AG04449 (cell line): Measurements from ENCODE around the gene ANKRD29.

Experiments used
- CTCF ChIA-PET: fragments of 350-600 bp; formaldehyde crosslinking; extraction: SDS; loops from one replicate; lab custom pipeline; 2021; ENCODE audit warnings: antibody characterized with exemption; lab: Yijun Ruan, JAX
- POLR2A ChIA-PET: fragments of 400-600, 350-600 bp; formaldehyde crosslinking; extraction: SDS; loops from one replicate; lab custom pipeline; 2020; ENCODE audit warnings: antibody characterized with exemption, inconsistent platforms; lab: Yijun Ruan, JAX
- DNase-seq: peaks from one replicate; pipeline ENCODE4 v3.0.0-alpha.2; 2010; ENCODE audit warnings: low read depth, low spot score
- H3K4me3 ChIP-seq: 2 replicates; pipeline ENCODE4 v1.5.1; 2011; ENCODE audit warnings: low read depth, mild to moderate bottlenecking, control low read depth, low read length
- TF ChIP-seq, protein P1 (sequence below): IDR thresholded peaks from one replicate; pipeline ENCODE4 v1.5.1; 2011; ENCODE audit warnings: mild to moderate bottlenecking, moderate library complexity, low read length, control low read depth, inconsistent platforms; ENCODE audit not compliant: insufficient read depth; ENCODE audit errors: missing control alignments

The ANKRD29 gene

GRCh38 chr18:23671564-23671963 lies 8.9 kb upstream of the ANKRD29 start:
- CTCF ChIA-PET: interaction anchor here (2.1 kb wide), 1 partner anchor 32 kb away, joined by 6 read pairs; no protein-coding TSS in a partner anchor
- POLR2A ChIA-PET: no interaction called here

DNA sequence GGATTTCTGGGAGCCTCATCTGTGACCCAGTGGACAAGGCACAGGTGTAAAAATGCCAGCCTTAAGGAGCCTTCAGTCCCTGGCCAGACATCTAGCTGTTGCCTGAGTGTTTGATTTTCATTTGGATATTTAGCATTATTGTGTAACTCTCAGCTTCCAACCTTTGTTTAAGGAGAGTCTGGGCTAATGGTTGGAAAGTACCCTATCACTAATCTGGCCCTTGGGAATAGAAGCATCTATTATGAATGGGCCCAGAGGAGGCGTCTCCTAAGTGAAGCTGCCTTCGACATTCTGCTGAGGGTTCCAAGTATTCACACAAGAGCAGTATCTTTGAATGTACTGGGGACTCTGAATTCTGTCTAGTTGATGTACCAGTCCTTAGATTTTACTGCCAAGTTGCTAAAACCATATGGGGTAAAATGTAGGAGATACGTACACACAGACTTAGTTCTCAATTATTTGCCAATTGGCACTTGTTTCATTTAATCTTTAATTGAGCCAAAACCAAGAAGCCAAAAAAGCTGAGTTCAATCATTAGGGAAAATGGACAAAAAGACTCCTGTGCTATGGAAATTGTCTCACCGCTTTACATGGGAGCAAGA lies 7.2 kb upstream of the ANKRD29 start:
- H3K4me3 ChIP-seq: no peak overlapping the region
- ChIA-PET CTCF (interaction anchor here (0.6 to 0.8 kb wide), 2 partner anchors 30 to 33 kb away, joined by 3 read pairs; no protein-coding TSS in a partner anchor), POLR2A (no interaction called here)
- DNase-seq: no peak
- TF ChIP-seq, protein P1, sequence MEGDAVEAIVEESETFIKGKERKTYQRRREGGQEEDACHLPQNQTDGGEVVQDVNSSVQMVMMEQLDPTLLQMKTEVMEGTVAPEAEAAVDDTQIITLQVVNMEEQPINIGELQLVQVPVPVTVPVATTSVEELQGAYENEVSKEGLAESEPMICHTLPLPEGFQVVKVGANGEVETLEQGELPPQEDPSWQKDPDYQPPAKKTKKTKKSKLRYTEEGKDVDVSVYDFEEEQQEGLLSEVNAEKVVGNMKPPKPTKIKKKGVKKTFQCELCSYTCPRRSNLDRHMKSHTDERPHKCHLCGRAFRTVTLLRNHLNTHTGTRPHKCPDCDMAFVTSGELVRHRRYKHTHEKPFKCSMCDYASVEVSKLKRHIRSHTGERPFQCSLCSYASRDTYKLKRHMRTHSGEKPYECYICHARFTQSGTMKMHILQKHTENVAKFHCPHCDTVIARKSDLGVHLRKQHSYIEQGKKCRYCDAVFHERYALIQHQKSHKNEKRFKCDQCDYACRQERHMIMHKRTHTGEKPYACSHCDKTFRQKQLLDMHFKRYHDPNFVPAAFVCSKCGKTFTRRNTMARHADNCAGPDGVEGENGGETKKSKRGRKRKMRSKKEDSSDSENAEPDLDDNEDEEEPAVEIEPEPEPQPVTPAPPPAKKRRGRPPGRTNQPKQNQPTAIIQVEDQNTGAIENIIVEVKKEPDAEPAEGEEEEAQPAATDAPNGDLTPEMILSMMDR: no peak

More at GRCh38 chr18:23671564-23671963, 8.9 kb upstream of the ANKRD29 start:
- H3K4me3 ChIP-seq: no peak overlapping the region
- TF ChIP-seq, protein P1: no peak
- no peak for DNase-seq

- ChIA-PET POLR2A (no interaction called here), CTCF (no interaction called here)
- H3K4me3 ChIP-seq: no peak overlapping the region
- no peak for DNase-seq
- TF ChIP-seq, protein P1: no peak
These were observed 6.6 kb upstream of the ANKRD29 start for GRCh38 chr18:23669202-23669766.

GRCh38 chr18:23668731-23669130 lies 6.0 kb upstream of the ANKRD29 start:
- ChIA-PET CTCF (no interaction called here), POLR2A (no interaction called here)
- no peak for DNase-seq
- TF ChIP-seq, protein P1: no peak
- H3K4me3 ChIP-seq: no peak overlapping the region

DNA sequence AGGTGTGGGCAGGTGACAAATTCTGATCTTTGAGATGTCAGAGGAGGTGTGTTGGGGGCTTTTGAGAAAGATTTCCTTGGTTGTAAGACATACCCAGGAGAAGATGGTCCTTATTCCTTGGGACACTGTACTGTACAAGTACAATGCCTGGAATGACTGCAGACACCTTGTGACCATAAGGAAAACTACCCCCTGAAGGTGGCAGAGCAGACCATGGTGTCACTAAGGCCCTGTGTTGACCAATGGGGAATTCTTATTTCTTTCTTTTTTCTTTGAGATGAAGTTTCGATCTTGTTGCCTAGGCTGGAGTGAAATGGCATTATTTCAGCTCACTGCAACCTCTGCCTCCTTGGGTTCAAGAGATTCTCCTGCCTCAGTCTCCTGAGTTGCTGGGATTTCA lies 4.4 kb upstream of the ANKRD29 start:
- ChIA-PET POLR2A (no interaction called here), CTCF (no interaction called here)
- no peak for DNase-seq
- no peak overlapping the region for H3K4me3 ChIP-seq
- TF ChIP-seq, protein P1: no peak

- POLR2A ChIA-PET: no interaction called here
- no peak for DNase-seq
- TF ChIP-seq, protein P1: no peak
- no peak overlapping the region for H3K4me3 ChIP-seq
- CTCF ChIA-PET: interaction anchor here (0.6 kb wide), 1 partner anchor 39 kb away, joined by 3 read pairs; no protein-coding TSS in a partner anchor
These were observed 2.0 kb upstream of the ANKRD29 start for GRCh38 chr18:23664674-23665073.
